Measurements from ENCODE around the gene TSPAN3.

Gene TSPAN3

DNA sequence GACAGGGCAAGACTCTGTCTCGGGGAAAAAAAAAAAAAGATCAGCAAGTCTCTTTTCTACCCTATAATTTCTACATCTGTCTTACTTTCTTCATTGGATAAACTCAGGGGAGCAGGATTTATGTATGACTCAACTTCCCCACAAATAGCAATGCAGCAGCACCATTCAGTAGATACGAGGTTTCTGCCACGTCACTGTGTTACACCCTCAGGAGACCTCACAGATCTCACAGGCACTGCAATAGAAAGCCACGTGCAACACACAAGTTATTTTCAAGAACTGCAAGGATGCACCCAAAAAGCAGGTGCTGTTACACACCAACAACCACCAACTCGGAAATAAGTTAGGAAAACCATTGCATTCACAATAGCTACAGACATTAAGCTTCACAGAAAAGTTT is 30.2 kb downstream of the TSPAN3 start:
- H3K4me3 ChIP-seq (ENCODE audit: low read length) = no peak overlapping the region
- H3K4me1 ChIP-seq (ENCODE audit: control insufficient read depth, insufficient read depth, low read length) = no peaks in the 10 kb centered on the region
- no CpG with 5 or more reads among the region's 5 CpGs for WGBS (ENCODE audit: insufficient coverage, insufficient read length)
- H3K27me3 ChIP-seq (ENCODE audit: control insufficient read depth, insufficient read depth, low read length) = no peaks in the 10 kb centered on the region
- DNase-seq (ENCODE audit: low read depth, low spot score) = no peak
- H3K27ac ChIP-seq (ENCODE audit: low read length) = no peak overlapping the region
- no peaks in the 10 kb centered on the region for H3K9me3 ChIP-seq (ENCODE audit: control insufficient read depth, insufficient read depth, low read length)
- H3K36me3 ChIP-seq (ENCODE audit: control insufficient read depth, insufficient read depth, low read length) = peaks cover 5% of the 10 kb centered on the region; the same call in 1 of the 2 replicates

DNA sequence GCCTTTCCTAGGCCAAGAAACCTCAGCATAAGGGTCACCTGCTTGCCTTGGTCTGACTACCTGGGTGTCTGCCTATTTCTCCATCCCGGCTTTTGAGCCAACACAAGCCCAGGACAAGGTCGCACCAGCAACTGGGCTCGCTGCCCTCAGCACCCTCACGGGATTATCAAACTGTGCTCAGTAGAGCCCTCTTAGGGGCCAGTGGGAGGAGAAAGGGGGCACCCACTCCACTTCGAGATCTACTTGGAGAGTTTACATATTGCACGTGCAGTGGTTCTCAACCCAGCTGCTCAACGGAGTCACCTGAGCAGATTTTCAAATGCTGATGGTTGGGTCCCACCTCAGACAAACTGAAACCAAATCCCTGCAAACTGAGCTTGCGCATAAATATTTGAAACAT is 31.1 kb downstream of the TSPAN3 start:
- Histone ChIP-seq H3K27me3 (ENCODE audit: control insufficient read depth, insufficient read depth, low read length) (no peaks in the 10 kb centered on the region), H3K9me3 (ENCODE audit: control insufficient read depth, insufficient read depth, low read length) (no peaks in the 10 kb centered on the region), H3K4me3 (ENCODE audit: low read length) (no peak overlapping the region), H3K27ac (ENCODE audit: low read length) (no peak overlapping the region), H3K4me1 (ENCODE audit: control insufficient read depth, insufficient read depth, low read length) (no peaks in the 10 kb centered on the region), H3K36me3 (ENCODE audit: control insufficient read depth, insufficient read depth, low read length) (peaks cover 5% of the 10 kb centered on the region; the same call in 1 of the 2 replicates)
- no peak for DNase-seq (ENCODE audit: low read depth, low spot score)
- WGBS (ENCODE audit: insufficient coverage, insufficient read length) = no CpG with 5 or more reads among the region's 8 CpGs

DNA sequence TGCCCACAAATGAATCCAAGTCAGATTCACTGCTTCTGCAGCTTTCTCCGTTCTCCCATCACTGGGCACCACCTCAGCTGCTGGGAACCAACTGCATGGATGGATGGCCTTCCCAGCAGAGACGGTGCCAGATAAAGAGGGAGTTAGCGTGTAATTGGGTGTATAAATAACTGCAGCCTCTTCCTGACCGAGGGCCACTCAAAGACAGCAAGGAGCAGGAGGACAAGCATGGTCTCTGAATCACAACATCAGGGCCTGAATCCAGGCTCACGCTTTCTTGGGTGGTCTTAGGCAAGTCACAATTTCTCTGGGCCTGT is 31.7 kb downstream of the TSPAN3 start:
- H3K9me3 ChIP-seq (ENCODE audit: control insufficient read depth, insufficient read depth, low read length) = no peaks in the 10 kb centered on the region
- WGBS (ENCODE audit: insufficient coverage, insufficient read length) = no CpG with 5 or more reads among the region's 5 CpGs
- H3K36me3 ChIP-seq (ENCODE audit: control insufficient read depth, insufficient read depth, low read length) = peaks cover 2% of the 10 kb centered on the region; the same call in 1 of the 2 replicates

DNA sequence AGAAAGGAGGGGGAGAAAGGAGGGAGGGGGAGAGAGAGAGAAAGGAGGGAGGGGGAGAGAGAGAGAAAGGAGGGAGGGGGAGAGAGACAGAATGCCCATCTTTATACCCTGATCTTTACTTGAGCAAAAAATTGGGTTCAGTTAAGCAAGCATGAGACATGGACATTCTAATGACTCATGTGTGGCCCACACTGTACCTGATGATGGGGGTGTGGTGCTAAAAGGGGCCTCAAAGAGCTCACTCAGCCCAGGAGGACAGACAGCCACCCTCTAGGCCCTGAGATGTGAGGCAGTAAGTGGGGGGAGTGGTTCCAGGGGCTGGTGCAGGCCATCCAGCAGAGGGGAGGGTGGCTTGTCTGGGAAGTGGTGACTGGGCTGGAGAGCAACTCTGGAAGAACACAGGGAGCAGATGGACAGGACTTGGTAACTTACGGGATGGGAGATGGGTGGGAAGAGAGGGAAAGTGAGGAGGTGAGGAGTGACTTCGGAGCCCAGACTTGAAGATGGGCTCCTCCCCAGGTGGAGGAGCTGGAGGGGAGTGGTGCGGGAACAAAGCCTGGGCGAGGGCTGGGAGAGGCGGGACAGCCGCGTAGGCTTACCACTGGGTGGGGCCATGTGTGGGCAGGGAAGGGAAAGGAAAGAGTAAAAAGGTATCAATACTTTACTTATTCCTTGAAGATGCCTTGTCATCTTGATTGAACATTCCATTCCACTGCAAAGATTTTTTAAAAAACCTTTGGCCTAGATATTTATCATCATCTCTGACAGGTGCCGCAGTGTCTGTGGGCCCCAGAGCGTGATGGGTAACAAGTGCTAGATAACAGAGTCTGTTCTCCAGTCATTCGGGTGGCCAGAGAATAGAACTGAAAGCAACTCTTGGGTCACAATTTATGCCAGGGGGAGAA is 32.3 kb downstream of the TSPAN3 start:
- no peak for DNase-seq (ENCODE audit: low read depth, low spot score)
- Histone ChIP-seq H3K36me3 (ENCODE audit: control insufficient read depth, insufficient read depth, low read length) (peaks cover 2% of the 10 kb centered on the region; the same call in 1 of the 2 replicates), H3K27ac (ENCODE audit: low read length) (no peak overlapping the region), H3K27me3 (ENCODE audit: control insufficient read depth, insufficient read depth, low read length) (no peaks in the 10 kb centered on the region), H3K4me1 (ENCODE audit: control insufficient read depth, insufficient read depth, low read length) (no peaks in the 10 kb centered on the region), H3K9me3 (ENCODE audit: control insufficient read depth, insufficient read depth, low read length) (no peaks in the 10 kb centered on the region), H3K4me3 (ENCODE audit: low read length) (no peak overlapping the region)
- WGBS (ENCODE audit: insufficient coverage, insufficient read length) = no CpG with 5 or more reads among the region's 10 CpGs

More for the DNA sequence above, 31.7 kb downstream of the TSPAN3 start:
- no peak for DNase-seq (ENCODE audit: low read depth, low spot score)
- Histone ChIP-seq H3K4me3 (ENCODE audit: low read length) (no peak overlapping the region), H3K27ac (ENCODE audit: low read length) (no peak overlapping the region), H3K27me3 (ENCODE audit: control insufficient read depth, insufficient read depth, low read length) (no peaks in the 10 kb centered on the region), H3K4me1 (ENCODE audit: control insufficient read depth, insufficient read depth, low read length) (no peaks in the 10 kb centered on the region)

DNA sequence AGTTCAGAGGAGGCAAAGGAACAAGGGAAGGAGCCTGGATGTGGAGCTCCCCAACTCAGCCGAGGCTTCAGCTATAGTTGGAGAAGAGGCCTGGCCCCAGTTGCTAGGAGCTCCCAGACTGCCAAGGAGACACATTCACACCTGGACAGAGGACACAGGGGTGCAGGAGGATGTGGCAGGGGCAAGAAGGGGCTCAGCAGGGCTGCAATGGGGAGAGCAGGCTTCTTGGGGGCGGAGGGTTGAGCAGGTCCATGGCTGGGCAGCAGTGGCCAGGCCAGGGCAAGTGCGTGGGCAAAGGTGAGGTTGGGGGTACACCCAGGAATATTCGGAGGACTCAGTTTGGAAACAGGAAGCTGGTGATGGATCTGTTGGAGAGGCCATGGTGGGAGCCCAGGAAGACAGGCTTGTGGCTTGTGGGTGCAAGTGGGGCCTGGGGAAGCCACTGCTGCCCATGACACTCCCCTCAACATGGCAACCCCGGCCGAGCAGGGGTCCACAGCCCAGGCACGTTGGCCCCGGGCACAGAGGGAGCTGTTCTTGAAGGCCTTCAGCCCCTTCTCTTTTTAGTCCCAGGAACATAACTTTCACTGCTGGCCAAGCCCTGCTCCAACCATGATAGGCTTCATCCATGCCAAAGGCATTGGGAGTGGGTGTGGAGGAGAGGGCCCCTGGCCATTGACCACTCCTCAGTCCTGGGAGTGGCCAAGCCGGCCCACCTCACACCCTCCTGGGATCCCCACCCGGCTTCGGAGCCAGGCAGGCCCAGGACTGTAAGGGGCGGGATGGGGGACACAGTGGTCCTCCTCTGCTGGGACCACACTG is 33.3 kb downstream of the TSPAN3 start:
- Histone ChIP-seq H3K36me3 (ENCODE audit: control insufficient read depth, insufficient read depth, low read length) (0 out of 2 replicates have a peak, but pooled peaks cover 2% of the 10 kb centered on the region), H3K27me3 (ENCODE audit: control insufficient read depth, insufficient read depth, low read length) (no peaks in the 10 kb centered on the region), H3K27ac (ENCODE audit: low read length) (no peak overlapping the region), H3K4me3 (ENCODE audit: low read length) (no peak overlapping the region), H3K9me3 (ENCODE audit: control insufficient read depth, insufficient read depth, low read length) (no peaks in the 10 kb centered on the region), H3K4me1 (ENCODE audit: control insufficient read depth, insufficient read depth, low read length) (no peaks in the 10 kb centered on the region)
- no peak for DNase-seq (ENCODE audit: low read depth, low spot score)
- no CpG with 5 or more reads among the region's 12 CpGs for WGBS (ENCODE audit: insufficient coverage, insufficient read length)

DNA sequence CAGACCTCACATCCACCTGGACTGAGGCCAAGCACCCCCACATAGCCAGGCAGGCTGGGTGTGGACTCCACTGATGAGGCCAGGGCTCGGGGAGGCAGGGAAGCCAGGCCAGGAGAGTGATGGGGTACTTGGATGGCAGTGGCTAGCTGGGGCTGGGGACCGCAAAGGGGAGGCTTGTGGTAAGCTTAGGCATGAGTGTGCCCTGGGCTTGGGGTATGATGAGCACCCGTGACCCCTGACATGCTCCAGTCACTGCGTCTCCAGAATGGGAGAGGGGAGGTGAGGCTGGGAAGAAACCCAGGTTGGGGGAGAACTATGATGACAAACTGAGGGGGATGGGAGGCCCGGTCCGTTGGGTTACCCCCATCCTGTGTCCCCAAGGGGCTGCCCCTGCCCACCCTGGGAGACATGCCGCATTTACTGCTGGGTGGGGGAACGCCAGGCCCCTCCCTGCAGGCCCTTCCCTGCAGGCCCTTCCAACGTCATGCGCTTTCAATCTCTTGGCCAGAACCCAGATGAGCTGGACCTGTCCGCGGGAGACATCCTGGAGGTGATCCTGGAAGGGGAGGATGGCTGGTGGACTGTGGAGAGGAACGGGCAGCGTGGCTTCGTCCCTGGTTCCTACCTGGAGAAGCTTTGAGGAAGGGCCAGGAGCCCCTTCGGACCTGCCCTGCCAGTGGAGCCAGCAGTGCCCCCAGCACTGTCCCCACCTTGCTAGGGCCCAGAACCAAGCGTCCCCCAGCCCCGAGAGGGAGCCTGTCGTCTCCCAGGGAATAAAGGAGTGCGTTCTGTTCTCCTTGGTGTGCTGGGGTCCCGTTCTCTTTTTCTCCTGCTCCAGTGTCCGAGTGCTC is 34.1 kb downstream of the TSPAN3 start:
- Histone ChIP-seq H3K27ac (ENCODE audit: low read length) (no peak overlapping the region), H3K9me3 (ENCODE audit: control insufficient read depth, insufficient read depth, low read length) (no peaks in the 10 kb centered on the region), H3K4me1 (ENCODE audit: control insufficient read depth, insufficient read depth, low read length) (no peaks in the 10 kb centered on the region), H3K27me3 (ENCODE audit: control insufficient read depth, insufficient read depth, low read length) (no peaks in the 10 kb centered on the region), H3K4me3 (ENCODE audit: low read length) (no peak overlapping the region), H3K36me3 (ENCODE audit: control insufficient read depth, insufficient read depth, low read length) (0 out of 2 replicates have a peak, but pooled peaks cover 2% of the 10 kb centered on the region)
- whole genome bisulfite sequencing (ENCODE audit: insufficient coverage, insufficient read length) = no CpG with 5 or more reads among the region's 22 CpGs
- DNase-seq (ENCODE audit: low read depth, low spot score) = no peak

DNA sequence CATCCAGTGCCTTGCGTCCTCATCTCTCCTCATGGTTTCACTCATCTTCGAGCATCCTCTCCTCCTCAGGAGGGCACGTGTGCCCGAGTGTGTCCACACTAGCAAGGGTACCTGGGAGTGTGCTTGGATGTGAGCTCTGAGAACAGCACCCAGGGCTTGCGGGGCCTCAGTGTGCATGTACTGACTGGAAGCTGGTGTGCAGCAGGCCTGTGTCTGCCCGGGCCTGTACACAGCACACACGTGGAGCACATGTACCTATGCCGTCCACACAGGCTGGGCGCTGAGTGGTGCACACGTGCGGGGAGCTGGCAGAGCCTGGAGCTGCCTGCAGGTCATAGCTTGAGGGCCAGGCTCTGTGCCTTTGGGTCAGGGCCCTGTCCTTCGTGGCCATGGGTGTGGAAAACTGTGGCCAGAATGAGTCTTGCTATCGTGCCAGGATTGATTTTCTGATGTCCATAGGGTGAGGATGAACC is 34.9 kb downstream of the TSPAN3 start:
- no peak overlapping the region for H3K4me3 ChIP-seq (ENCODE audit: low read length)

DNA sequence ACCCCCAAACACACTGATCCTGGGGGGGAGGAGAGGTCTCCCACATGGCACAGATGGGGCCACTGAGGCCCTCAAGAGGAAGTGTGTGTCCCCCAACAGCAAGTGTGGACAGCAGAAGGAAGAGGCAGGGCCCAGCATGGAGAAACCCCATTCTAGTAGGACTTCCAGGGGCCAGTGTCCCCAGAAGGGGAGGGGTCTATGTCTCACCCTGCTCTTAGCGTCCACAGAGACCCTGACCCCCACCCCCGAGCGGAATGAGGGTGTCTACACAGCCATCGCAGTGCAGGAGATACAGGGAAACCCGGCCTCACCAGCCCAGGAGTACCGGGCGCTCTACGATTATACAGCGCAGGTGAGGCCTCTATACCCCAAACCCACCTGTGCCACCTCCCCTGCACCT is 35.3 kb downstream of the TSPAN3 start:
- no peak for DNase-seq (ENCODE audit: low read depth, low spot score)
- Histone ChIP-seq H3K27ac (ENCODE audit: low read length) (no peak overlapping the region), H3K9me3 (ENCODE audit: control insufficient read depth, insufficient read depth, low read length) (no peaks in the 10 kb centered on the region), H3K4me3 (ENCODE audit: low read length) (no peak overlapping the region), H3K36me3 (ENCODE audit: control insufficient read depth, insufficient read depth, low read length) (0 out of 2 replicates have a peak, but pooled peaks cover 2% of the 10 kb centered on the region), H3K4me1 (ENCODE audit: control insufficient read depth, insufficient read depth, low read length) (no peaks in the 10 kb centered on the region), H3K27me3 (ENCODE audit: control insufficient read depth, insufficient read depth, low read length) (no peaks in the 10 kb centered on the region)
- no CpG with 5 or more reads among the region's 9 CpGs for WGBS (ENCODE audit: insufficient coverage, insufficient read length)

More for the DNA sequence above, 34.9 kb downstream of the TSPAN3 start:
- 0 out of 2 replicates have a peak, but pooled peaks cover 2% of the 10 kb centered on the region for H3K36me3 ChIP-seq (ENCODE audit: control insufficient read depth, insufficient read depth, low read length)
- no peaks in the 10 kb centered on the region for H3K27me3 ChIP-seq (ENCODE audit: control insufficient read depth, insufficient read depth, low read length)
- no peaks in the 10 kb centered on the region for H3K9me3 ChIP-seq (ENCODE audit: control insufficient read depth, insufficient read depth, low read length)
- DNase-seq (ENCODE audit: low read depth, low spot score) = no peak
- no peak overlapping the region for H3K27ac ChIP-seq (ENCODE audit: low read length)
- WGBS (ENCODE audit: insufficient coverage, insufficient read length) = no CpG with 5 or more reads among the region's 13 CpGs
- H3K4me1 ChIP-seq (ENCODE audit: control insufficient read depth, insufficient read depth, low read length) = no peaks in the 10 kb centered on the region

DNA sequence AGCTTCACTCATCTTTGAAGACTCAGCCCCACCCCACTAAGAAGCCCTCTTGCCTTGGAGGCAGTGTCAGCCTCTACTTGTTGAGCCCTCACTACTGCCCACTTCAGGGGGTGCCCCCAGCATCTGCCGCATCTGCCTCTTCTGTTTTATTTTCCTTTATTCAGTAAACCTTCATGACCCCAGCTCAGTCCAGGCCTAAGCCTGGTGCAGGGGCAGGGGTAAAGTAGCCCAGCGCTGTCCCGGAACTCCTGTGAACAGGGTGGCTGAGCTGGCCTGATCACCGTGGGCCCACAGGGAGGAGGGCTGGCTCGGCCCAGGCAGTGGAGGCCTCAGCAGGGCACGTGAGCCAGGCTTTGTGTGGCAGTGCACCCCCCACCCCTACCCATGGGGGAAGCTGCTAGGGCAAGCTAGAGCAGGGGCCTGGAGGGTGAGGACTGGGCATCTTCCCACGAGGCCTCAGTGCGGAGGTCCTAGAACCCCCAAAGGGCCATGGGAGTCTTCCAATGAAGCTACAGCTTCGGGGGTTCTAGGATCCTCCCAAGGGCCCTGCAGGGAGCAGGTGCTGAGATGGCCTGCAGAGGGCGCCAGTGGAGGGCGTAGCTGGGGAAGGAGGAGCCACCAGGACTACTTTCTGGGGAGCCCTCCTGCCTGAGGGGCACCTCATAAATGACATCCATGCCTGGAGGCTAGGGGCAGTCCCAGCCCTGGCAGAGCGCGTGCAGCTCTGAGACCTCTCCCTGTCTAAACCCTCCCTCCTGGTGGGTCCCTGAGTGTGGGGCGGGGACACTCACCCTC is 36.0 kb downstream of the TSPAN3 start:
- Histone ChIP-seq H3K36me3 (ENCODE audit: control insufficient read depth, insufficient read depth, low read length) (0 out of 2 replicates have a peak, but pooled peaks cover 2% of the 10 kb centered on the region), H3K4me1 (ENCODE audit: control insufficient read depth, insufficient read depth, low read length) (no peaks in the 10 kb centered on the region), H3K27me3 (ENCODE audit: control insufficient read depth, insufficient read depth, low read length) (no peaks in the 10 kb centered on the region), H3K4me3 (ENCODE audit: low read length) (no peak overlapping the region), H3K27ac (ENCODE audit: low read length) (no peak overlapping the region), H3K9me3 (ENCODE audit: control insufficient read depth, insufficient read depth, low read length) (no peaks in the 10 kb centered on the region)
- no CpG with 5 or more reads among the region's 14 CpGs for WGBS (ENCODE audit: insufficient coverage, insufficient read length)
- DNase-seq (ENCODE audit: low read depth, low spot score) = no peak
